ENCODE results near the gene ACVR1B. TPM values are rescaled to one million over a fixed set of nuclear protein-coding genes. Genes with fewer than 3 reads are reported as not detected.

Gene ACVR1B
- total and polyA plus RNA-seq, 2 donors (not counting 3 experiments of a cell fraction or from before 2014, with no cell fraction given): 29.0 to 33.7 TPM

GRCh38 chr12:52014567-52015530 is 63.4 kb downstream of the ACVR1B start:
- no peaks in the 10 kb centered on the region for H4K20me1 ChIP-seq (replicated peaks; ENCODE audit: control insufficient read depth, extremely low read depth, insufficient read depth, low read length)
- FAIRE-seq (no peak), DNase-seq (ENCODE audit: low read depth, low spot score) (no peak)
- H3K79me2 ChIP-seq (ENCODE audit: control insufficient read depth, insufficient read depth, low read length): peaks cover 6% of the 10 kb centered on the region
- H3K27me3 ChIP-seq (ENCODE audit: control insufficient read depth in 2 of 2, insufficient read depth in 2 of 2, low read length in 2 of 2): no peaks in the 10 kb centered on the region
- H3K9ac ChIP-seq (replicated peaks; ENCODE audit: extremely low read depth, insufficient read depth, low read length): no peak overlapping the region
- H3K9me3 ChIP-seq (replicated peaks; ENCODE audit: control insufficient read depth, insufficient read depth, low read length): no peaks in the 10 kb centered on the region
- H3K36me3 ChIP-seq (ENCODE audit: control insufficient read depth in 2 of 2, extremely low read depth in 1 of 2, insufficient read depth in 2 of 2, low read length in 2 of 2): peaks cover 38 to 43% of the 10 kb centered on the region in 2 experiments
- no peak overlapping the region for H2AFZ ChIP-seq (ENCODE audit: low read depth, low read length)
- H3K9me1 ChIP-seq (replicated peaks; ENCODE audit: control insufficient read depth, extremely low read depth, insufficient read depth, low read length): no peaks in the 10 kb centered on the region
- no TSS peak for BruUV-seq (replicated peaks)
- peaks cover 13% of the 10 kb centered on the region for H3K4me1 ChIP-seq (ENCODE audit: control insufficient read depth, extremely low read depth, insufficient read depth, low read length)
- H3K4me3 ChIP-seq (replicated peaks in 1 of 3; ENCODE audit: insufficient read depth in 1 of 3, low read depth in 1 of 3, low read length in 3 of 3): no peak overlapping the region
- intact Hi-C loops (cut with micrococcal nuclease): no loop called here
- dilution Hi-C loops (cut with MboI; ENCODE audit: extremely low pct_ligation_motif_present, low sequenced_read_pairs): no loop called here
- CTCF ChIA-PET: interaction anchor here (1.2 to 13.1 kb wide), 2 partner anchors 9 to 11 kb away, joined by 6 to 946 read pairs; partner anchors contain the start of gene TAMALIN
- TF ChIP-seq JUN (IDR thresholded peaks at IDR 0.05; ENCODE audit: borderline replicate concordance, insufficient read depth, insufficient read length, low read depth) (no peak), GATA2 (IDR thresholded peaks at IDR 0.05; ENCODE audit: insufficient read depth, insufficient read length, low read depth, low read length) (no peak), POLR2AphosphoS5 (IDR thresholded peaks at IDR 0.05; ENCODE audit: insufficient read depth, low read depth, low read length) (no peak), MYC (IDR thresholded peaks at IDR 0.05; ENCODE audit: low read depth, low read length) (no peak), FOS (IDR thresholded peaks at IDR 0.05; ENCODE audit: borderline replicate concordance, insufficient read depth, low read length) (no peak), MAX (IDR thresholded peaks at IDR 0.05; ENCODE audit: insufficient read depth, insufficient read length) (no peak), POLR2A (IDR thresholded peaks at IDR 0.05; ENCODE audit: low read depth, low read length) (no peak), EZH2 (IDR thresholded peaks at IDR 0.05; ENCODE audit: borderline replicate concordance, low read depth, low read length, severe bottlenecking) (no peak)
- TF ChIP-seq, protein P1, sequence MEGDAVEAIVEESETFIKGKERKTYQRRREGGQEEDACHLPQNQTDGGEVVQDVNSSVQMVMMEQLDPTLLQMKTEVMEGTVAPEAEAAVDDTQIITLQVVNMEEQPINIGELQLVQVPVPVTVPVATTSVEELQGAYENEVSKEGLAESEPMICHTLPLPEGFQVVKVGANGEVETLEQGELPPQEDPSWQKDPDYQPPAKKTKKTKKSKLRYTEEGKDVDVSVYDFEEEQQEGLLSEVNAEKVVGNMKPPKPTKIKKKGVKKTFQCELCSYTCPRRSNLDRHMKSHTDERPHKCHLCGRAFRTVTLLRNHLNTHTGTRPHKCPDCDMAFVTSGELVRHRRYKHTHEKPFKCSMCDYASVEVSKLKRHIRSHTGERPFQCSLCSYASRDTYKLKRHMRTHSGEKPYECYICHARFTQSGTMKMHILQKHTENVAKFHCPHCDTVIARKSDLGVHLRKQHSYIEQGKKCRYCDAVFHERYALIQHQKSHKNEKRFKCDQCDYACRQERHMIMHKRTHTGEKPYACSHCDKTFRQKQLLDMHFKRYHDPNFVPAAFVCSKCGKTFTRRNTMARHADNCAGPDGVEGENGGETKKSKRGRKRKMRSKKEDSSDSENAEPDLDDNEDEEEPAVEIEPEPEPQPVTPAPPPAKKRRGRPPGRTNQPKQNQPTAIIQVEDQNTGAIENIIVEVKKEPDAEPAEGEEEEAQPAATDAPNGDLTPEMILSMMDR (IDR thresholded peaks at IDR 0.05; ENCODE audit: extremely low read depth in 1 of 2, insufficient read depth in 1 of 2, low read depth in 1 of 2, low read length in 2 of 2): no peak
- POLR2A ChIA-PET: interaction anchor here (12.4 kb wide), 1 partner anchor 9 kb away, joined by 221 read pairs; the partner anchor contains the start of gene TAMALIN
- H3K27ac ChIP-seq (ENCODE audit: insufficient read depth, low read depth, low read length): no peak overlapping the region
- no peak overlapping the region for H3K4me2 ChIP-seq (ENCODE audit: insufficient read depth, low read length)
